GM21528 (cell line): ENCODE results near the gene TRABD.

Experiments used
- ATAC-seq: cut with Tn5 transposase; IDR thresholded peaks from one replicate; pipeline ENCODE4 v1.9.1; 2021; ENCODE audit warnings: mild to moderate bottlenecking, moderate library complexity; ENCODE audit not compliant: unreplicated experiment, low FRiP score

The TRABD gene

GRCh38 chr22:50232481-50233151 is 46.9 kb downstream of the TRABD start:
- ATAC-seq = no peak

DNA sequence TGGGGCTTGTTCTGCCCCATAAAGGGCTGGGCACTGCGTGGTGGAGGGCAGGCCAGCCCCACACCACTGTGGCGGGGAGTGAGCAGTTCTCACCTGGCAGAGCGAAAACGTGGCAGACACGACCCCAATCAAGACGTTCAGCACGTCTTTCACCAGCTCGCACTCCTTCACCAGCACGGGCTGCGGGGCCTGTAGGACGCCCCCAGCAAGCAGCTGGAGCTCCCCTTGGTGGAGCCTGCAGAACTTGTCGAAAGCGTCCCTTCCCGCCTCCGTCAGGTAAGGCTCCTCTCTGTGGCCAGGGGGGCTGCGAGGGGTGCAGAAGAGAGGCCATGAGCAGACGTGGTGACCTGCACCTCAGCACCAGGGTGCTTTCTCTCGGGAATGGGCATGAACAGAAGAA is 47.5 kb downstream of the TRABD start:
- ATAC-seq = no peak

DNA sequence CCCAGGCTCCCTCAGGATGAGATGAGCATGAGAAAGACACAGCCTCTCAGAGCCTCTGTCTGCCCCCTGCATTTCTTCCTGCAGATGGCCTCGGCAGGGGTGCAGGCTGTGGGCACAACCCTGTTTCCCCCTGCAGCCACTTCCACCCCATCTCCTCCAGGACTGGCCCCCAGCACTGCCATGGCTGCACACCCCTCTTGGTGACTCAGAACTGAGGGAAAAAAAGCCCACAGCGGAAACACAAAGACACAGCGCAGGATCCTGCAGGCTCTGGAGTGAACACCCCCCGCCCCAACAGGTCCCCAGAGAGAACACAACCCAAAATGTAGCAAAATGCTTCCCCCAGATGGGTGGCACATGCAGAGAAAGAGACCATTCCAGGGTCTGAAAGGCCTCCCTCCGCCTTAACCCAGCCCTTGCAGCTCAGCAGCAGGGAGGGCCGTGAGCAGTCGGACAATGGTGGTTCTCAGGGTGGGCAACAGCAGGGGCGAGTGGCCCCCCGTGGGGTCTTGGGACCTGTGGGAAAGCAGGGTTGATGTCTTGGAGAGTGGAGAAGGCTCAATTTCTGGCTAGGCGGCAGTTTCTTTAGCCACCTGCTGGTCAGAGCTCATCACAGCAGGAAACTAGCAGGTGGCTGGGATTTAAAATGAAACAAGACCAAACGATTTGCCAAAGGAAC is 51.2 kb downstream of the TRABD start:
- no peak for ATAC-seq

- no peak for ATAC-seq
Observed at GRCh38 chr22:50238755-50239154, 53.0 kb downstream of the TRABD start.

DNA sequence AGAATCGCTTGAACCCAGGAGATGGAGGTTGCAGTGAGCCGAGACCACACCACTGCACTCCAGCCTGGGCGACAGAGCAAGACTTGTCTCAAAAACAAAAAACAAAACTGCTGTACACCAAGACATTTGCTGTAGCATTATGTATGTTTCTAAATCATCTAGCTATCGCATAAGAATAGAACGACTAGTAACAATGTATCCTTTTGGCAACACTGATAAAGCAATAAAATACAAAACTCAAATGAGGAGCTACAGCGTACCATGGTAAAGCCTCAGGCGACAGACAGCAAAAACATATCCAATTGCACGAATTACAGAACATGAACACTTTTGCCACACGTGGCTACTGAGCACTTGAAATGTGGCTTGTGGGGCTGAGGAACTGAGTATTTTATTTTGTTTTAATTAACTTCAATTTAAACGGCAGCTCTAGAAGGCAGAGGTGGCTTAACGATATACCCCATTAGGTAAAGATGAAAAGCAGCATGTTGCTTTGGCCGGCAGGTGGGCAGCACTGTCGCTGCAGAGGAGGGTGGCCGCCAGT is 56.8 kb downstream of the TRABD start:
- no peak for ATAC-seq

DNA sequence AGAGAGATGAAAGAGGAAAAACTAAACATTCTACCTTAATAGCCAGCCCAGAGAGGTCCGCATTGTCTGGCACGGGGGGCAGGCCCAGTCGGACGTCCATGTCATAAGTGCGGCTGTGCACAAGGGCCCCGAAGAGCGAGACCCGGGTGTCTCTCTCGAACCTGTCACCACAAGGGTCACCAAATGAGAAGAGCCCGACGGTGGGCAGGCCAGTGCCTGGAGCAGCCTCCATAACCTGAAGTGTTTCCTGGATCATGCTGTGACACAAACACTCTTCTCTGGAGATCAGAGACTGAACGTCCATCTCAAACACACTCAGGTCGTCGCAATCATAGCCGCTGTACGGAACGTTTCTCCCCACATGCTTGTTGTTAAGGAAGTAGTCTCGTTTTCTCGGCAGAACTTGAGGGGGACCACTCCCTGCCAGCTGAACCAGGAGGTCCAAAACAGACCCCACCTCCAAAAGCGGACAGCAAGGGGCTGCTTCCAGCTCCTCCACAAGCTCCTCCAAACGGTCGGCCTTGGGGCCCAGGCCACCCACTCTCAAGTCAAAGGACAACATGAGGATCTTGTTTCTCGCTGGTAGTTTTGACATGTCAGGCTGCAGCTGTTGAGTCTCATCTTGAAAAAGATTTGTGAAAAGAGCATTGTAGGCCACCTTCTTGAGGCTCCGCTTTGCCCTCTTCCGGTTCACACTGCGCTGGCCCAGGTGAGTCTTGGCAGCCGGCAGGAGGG is 58.1 kb downstream of the TRABD start:
- no peak for ATAC-seq

GRCh38 chr22:50244420-50245213 is 58.9 kb downstream of the TRABD start, which contains the start of gene TUBGCP6:
TSS of gene TUBGCP6 (minus strand) at chr22:50245023. CDS start at chr22:50244459, 564 bp downstream.
- peak; percentile 67 for ATAC-seq

- ATAC-seq = no peak
Observed at GRCh38 chr22:50245214-50246072, 59.7 kb downstream of the TRABD start.

- ATAC-seq = no peak
Observed at GRCh38 chr22:50246242-50247175, 60.8 kb downstream of the TRABD start.

DNA sequence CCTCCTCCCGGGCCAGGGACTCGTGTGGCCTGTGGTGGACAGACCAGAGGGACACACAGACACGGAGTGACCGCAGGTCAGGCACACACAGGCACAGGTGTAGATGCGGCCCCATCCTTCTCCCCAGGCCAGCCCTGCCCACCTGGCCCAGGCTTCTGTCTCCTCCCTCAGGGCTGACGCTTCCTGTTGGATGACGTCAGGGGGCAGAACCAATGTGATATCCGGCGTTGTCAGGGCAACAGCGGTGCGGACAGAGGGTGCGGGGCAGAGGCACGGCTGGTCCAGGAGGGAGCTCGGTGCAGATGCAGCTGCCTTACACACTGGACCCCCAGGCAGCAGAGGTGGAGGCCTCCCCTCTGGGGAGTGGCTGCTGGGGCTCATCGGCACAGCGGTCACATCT is 62.0 kb downstream of the TRABD start:
- ATAC-seq = no peak

GRCh38 chr22:50248196-50249081 is 62.7 kb downstream of the TRABD start:
- ATAC-seq = no peak
